DOHH2 (cell line): ENCODE results near the gene PLXND1.

ENCODE experiments used
- EZH2phosphoT487 ChIP-seq: fragments of 200-600 bp; sonication (generic); IDR thresholded peaks from 2 replicates; pipeline ENCODE4 v1.6.1; 2017; ENCODE audit warnings: borderline replicate concordance, mild to moderate bottlenecking, antibody characterized with exemption, low read length, moderate library complexity, mixed read lengths
- TF ChIP-seq, protein P1 (sequence below): fragments of 200-600 bp; sonication (generic); IDR thresholded peaks from one replicate; pipeline ENCODE4 v1.5.1; 2014; ENCODE audit warnings: antibody characterized with exemption, mild to moderate bottlenecking, low read depth, low read length; ENCODE audit not compliant: poor library complexity, severe bottlenecking

- TF ChIP-seq, protein P1, sequence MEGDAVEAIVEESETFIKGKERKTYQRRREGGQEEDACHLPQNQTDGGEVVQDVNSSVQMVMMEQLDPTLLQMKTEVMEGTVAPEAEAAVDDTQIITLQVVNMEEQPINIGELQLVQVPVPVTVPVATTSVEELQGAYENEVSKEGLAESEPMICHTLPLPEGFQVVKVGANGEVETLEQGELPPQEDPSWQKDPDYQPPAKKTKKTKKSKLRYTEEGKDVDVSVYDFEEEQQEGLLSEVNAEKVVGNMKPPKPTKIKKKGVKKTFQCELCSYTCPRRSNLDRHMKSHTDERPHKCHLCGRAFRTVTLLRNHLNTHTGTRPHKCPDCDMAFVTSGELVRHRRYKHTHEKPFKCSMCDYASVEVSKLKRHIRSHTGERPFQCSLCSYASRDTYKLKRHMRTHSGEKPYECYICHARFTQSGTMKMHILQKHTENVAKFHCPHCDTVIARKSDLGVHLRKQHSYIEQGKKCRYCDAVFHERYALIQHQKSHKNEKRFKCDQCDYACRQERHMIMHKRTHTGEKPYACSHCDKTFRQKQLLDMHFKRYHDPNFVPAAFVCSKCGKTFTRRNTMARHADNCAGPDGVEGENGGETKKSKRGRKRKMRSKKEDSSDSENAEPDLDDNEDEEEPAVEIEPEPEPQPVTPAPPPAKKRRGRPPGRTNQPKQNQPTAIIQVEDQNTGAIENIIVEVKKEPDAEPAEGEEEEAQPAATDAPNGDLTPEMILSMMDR, result no peak
- TF ChIP-seq EZH2phosphoT487, result no peak
These were observed 15.9 kb upstream of the PLXND1 start for GRCh38 chr3:129622226-129622874.
